Cardiac fibroblast (primary cell): ENCODE results near the gene TBX10.

ENCODE experiments used
- DNase-seq, 2 donors: peaks; one replicate each; pipeline versions ENCODE4 v3.0.0 to v3.0.0-alpha.2; 2010; ENCODE audit warnings: low read depth in 2 of 2
- H3K4me3 ChIP-seq, 2 donors: replicated peaks in 1 of 2; 1 replicate in 1 of 2; 2 replicates in 1 of 2; pipeline ENCODE4 v1.5.1; 2011; ENCODE audit warnings: low read depth in 2 of 2, low read length in 2 of 2, mild to moderate bottlenecking in 2 of 2, moderate library complexity in 1 of 2
- CTCF ChIP-seq: IDR thresholded peaks from one replicate; pipeline ENCODE4 v1.5.1; 2011; ENCODE audit warnings: low read depth, mild to moderate bottlenecking, low read length, inconsistent platforms

Gene TBX10

DNA sequence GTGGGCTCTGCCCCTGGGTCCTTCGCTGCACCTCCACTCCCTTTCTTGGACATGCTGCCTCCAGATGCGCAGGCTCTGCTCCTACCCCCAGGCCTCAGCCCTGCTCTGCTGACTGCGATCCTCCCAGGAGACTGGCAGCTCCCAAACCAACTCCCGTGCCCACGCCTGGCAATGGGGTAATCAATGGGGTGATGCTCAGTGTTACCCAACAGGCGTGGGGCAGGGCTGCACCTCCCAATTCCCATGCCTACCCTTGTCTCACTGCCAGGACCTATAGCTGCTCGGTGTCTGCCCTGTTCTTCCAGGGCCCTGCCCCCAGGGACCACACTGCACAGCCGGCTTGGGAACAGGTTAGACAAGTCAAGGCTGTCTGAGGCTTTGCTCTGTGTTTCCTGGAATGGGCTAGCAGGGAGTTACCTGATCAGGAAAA, 34.9 kb upstream of the TBX10 start, which contains the start of gene ALDH3B2:
ALDH3B2 (minus strand) TSS at position 182 of the 430 bp plus-strand sequence. CDS start 7,688 bp downstream, outside the sequence.
- H3K4me3 ChIP-seq, result no peak within 1 kb of the TSS
- no peak for TF ChIP-seq CTCF
- no peak for DNase-seq

GRCh38 chr11:67673902-67674301, 34.3 kb upstream of the TBX10 start:
- TF ChIP-seq CTCF, result no peak
- no peak overlapping the region for H3K4me3 ChIP-seq
- no peak for DNase-seq

GRCh38 chr11:67673358-67673757, 33.8 kb upstream of the TBX10 start:
- no peak for TF ChIP-seq CTCF
- H3K4me3 ChIP-seq, result no peak overlapping the region
- no peak for DNase-seq

- H3K4me3 ChIP-seq, result no peak overlapping the region
- no peak for TF ChIP-seq CTCF
- no peak for DNase-seq
These were observed 31.6 kb upstream of the TBX10 start for GRCh38 chr11:67671211-67671520.

DNA sequence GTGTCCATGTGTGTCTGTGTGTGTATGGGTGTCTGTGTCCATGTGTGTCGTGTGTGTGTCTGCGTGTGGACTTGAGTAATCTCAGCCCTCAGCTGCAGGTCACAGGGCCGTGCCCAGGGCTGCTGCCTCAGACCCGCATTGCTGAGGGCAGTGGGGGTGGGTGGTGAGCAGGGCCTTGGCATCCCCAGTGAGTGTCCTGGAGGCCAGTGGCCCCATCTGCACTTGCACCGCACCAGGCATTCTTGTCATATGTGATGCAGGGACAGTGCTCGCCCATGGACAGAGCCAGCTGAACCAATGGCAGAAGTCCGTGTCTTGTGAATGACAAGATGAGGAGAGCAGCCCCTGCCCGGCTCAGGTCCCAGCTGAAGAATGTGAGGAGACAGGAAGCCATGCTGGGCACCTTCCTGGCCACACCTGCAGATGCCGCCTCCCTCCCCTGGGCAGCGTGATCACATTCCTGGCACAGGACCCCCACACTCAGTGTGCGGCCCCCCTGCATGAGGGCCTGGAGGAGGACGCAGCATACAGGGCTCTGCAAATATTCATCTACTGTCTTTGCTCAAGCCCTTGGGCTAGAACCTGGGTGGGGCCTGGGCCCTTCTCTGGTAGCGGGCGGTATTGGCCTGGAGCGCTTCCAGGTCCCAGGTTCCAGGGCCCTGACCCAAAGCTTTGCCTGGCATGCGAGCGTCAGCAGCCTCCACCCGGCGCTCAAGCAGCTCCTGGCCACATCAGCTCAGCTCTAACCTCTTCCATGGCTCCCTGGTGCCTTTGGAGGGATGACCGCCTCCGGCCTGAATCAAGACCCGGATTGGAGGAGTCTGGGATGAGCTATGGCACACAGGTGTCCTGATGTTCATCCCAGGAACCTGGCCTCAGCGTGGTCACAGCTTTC, 31.0 kb upstream of the TBX10 start:
- H3K4me3 ChIP-seq, result no peak overlapping the region
- TF ChIP-seq CTCF, result no peak
- no peak for DNase-seq

GRCh38 chr11:67668192-67668551, 28.6 kb upstream of the TBX10 start:
- DNase-seq, result no peak
- H3K4me3 ChIP-seq, result no peak overlapping the region
- no peak for TF ChIP-seq CTCF
